Ovary (tissue), 9 donors: Measurements from ENCODE around the gene KRTAP1-4. TPM values are rescaled to one million over a fixed set of nuclear protein-coding genes. Genes with fewer than 3 reads are reported as not detected.
"Not testable (repeated sequence)": the region's sequence is repeated elsewhere in the genome, so short reads cannot be mapped to it uniquely, and the experiment has no call there.

ENCODE experiments used
- DNase-seq, 5 donors: peaks; one replicate each; pipeline ENCODE4 v3.0.0-alpha.2; 2019 to 2020
- H3K27ac ChIP-seq, 2 donors: fragments of 200-600 bp; one replicate each; pipeline versions ENCODE4 v1.5.1 to v1.8.0; 2019 to 2022
- H3K27me3 ChIP-seq: fragments of 200-600 bp; one replicate; pipeline ENCODE4 v1.8.0; 2022
- H3K36me3 ChIP-seq: fragments of 200-600 bp; sonication (generic); one replicate; pipeline ENCODE4 v1.5.1; 2019
- H3K4me1 ChIP-seq: one replicate; pipeline ENCODE4 v1.8.1; 2013; ENCODE audit warnings: mild to moderate bottlenecking, moderate library complexity; ENCODE audit not compliant: insufficient read depth
- H3K4me3 ChIP-seq: fragments of 200-600 bp; sonication (generic); one replicate; pipeline ENCODE4 v1.5.1; 2017
- H3K9me3 ChIP-seq, 2 donors: fragments of 200-600 bp in 1 of 2; sonication (generic) in 1 of 2; one replicate each; pipeline versions ENCODE4 v1.5.1 to v1.8.1; 2013 to 2019; ENCODE audit warnings: mild to moderate bottlenecking in 1 of 2, moderate library complexity in 1 of 2
- CTCF ChIP-seq, 3 donors: fragments of 450-650 bp in 2 of 3; fragments of 200-600 bp in 1 of 3; IDR thresholded peaks; one replicate each; pipeline versions ENCODE4 v1.5.1 to v1.8.0; 2016 to 2022; ENCODE audit warnings: antibody characterized with exemption in 3 of 3, mild to moderate bottlenecking in 1 of 3
- EP300 ChIP-seq: sonication (generic); formaldehyde crosslinking; IDR thresholded peaks from one replicate; pipeline ENCODE4 v1.6.1; 2017; ENCODE audit warnings: antibody characterized with exemption
- POLR2A ChIP-seq: fragments of 450-650 bp; IDR thresholded peaks from one replicate; pipeline ENCODE4 v1.6.1; 2017; ENCODE audit warnings: antibody characterized with exemption, mild to moderate bottlenecking, moderate library complexity
- WGBS, 3 donors: extraction: QIAGEN DNeasy Blood & Tissue Kit in 1 of 3; methylation state at CpG; one replicate each; pipeline versions ENCODE4 v1.1.5 to v1.1.7; 2013 to 2017; 5-methylcytosine and 5-hydroxymethylcytosine counted together
- intact Hi-C, 4 donors: fragments of 100-400 bp; cut with DNase I; formaldehyde crosslinking; loops; one replicate each; pipeline versions ENCODE4 v1.11.0 to v1.15.1; 2022 to 2023
- polyA plus RNA-seq, 2 donors: library from polyadenylated mRNA; stranded (reverse); fragments of 200-250 nt in 1 of 2; fragments of 350-450 nt in 1 of 2; fragmentation: Illumina TruSeq in 1 of 2; extraction: RNeasy Lipid Tissue Mini Kit (QIAGEN cat#74804) in 1 of 2; gene quantifications; one replicate each; pipeline ENCODE4 v1.2.3, GENCODE V29; 2013 to 2014
- total RNA-seq, 7 donors: library from RNA; depleted of rRNA in 2 of 7; stranded (reverse); fragments of >200 nt in 2 of 7; fragmentation: NEBNext Ultra II Directional in 3 of 7; extraction: Animal tissue kit (Norgen Biotek cat#: 25700) in 3 of 7; gene quantifications; one replicate each; pipeline versions ENCODE4 v1.1.0 to v1.2.4, GENCODE V29; 2016 to 2023
- donor health status: DM: no; HTN: no; CAD: no; lungs with moderate emphysema.
- donor health status: DM: no; HTN: no; CAD: no.
- donor health status: Bipolar disorder and iron deficiency.
- donor health status: DM: yes; HTN: yes; CAD: no.
- donor health status: DM: no; HTN: no; CAD: no.
- donor health status: DM: yes; HTN: yes; CAD: no.

Gene KRTAP1-4
- total and polyA plus RNA-seq, 9 donors, result not detected

GRCh38 chr17:41067281-41067680 lies 37.3 kb upstream of the KRTAP1-4 start:
- Histone ChIP-seq H3K9me3 (no peaks in the 10 kb centered on the region), H3K27ac (no peak overlapping the region), H3K4me3 (no peak overlapping the region), H3K36me3 (no peaks in the 10 kb centered on the region), H3K27me3 (no peaks in the 10 kb centered on the region), H3K4me1 (no peaks in the 10 kb centered on the region)
- intact Hi-C loops, result no loop called here
- TF ChIP-seq EP300, result no peak
- no peak for TF ChIP-seq CTCF (IDR thresholded peaks at IDR 0.05)
- no peak for TF ChIP-seq POLR2A
- DNase-seq, result no peak

GRCh38 chr17:41065829-41066624 lies 36.0 kb upstream of the KRTAP1-4 start, which contains the start of gene KRTAP2-4:
KRTAP2-4 (minus strand) TSS chr17:41065879; CDS start chr17:41065845, 34 bp downstream.
- no peak within 1 kb of the TSS for H3K4me3 ChIP-seq
- TF ChIP-seq POLR2A (no peak), CTCF (IDR thresholded peaks at IDR 0.05) (no peak), EP300 (no peak)
- DNase-seq, result no peak
- H3K27me3 ChIP-seq, result no peaks in the 10 kb centered on the region
- WGBS, 3 donors, result 85 to 90% (median 85%) methylated on average over 6 of the region's 6 CpGs
- H3K27ac ChIP-seq, result no peak within 1 kb of the TSS
- H3K36me3 ChIP-seq, result no peaks in the 10 kb centered on the region
- no peaks in the 10 kb centered on the region for H3K4me1 ChIP-seq
- no peaks in the 10 kb centered on the region for H3K9me3 ChIP-seq
- intact Hi-C loops, result no loop called here

GRCh38 chr17:41065016-41065689 lies 35.2 kb upstream of the KRTAP1-4 start:
- 77 to 80% (median 80%) methylated on average over 7 of the region's 16 CpGs for WGBS, 3 donors
- H3K4me3 ChIP-seq, H3K36me3 ChIP-seq, DNase-seq, H3K27me3 ChIP-seq, H3K27ac ChIP-seq, intact Hi-C loops, H3K4me1 ChIP-seq, H3K9me3 ChIP-seq: not testable (repeated sequence)

- H3K27ac ChIP-seq, result no peak overlapping the region
- no peak for DNase-seq
- WGBS, 3 donors, result 84 to 97% (median 87%) methylated on average over 1 of the region's 1 CpG
- intact Hi-C loops, result no loop called here
- H3K9me3 ChIP-seq, result no peaks in the 10 kb centered on the region
- H3K27me3 ChIP-seq, result no peaks in the 10 kb centered on the region
- H3K4me3 ChIP-seq, result no peak overlapping the region
- H3K4me1 ChIP-seq, result peaks cover 2% of the 10 kb centered on the region
- TF ChIP-seq CTCF (IDR thresholded peaks at IDR 0.05) (no peak), POLR2A (no peak), EP300 (no peak)
- H3K36me3 ChIP-seq, result no peaks in the 10 kb centered on the region
Measured at GRCh38 chr17:41064301-41064700, 34.3 kb upstream of the KRTAP1-4 start.

GRCh38 chr17:41063449-41063848 lies 33.5 kb upstream of the KRTAP1-4 start:
- Histone ChIP-seq H3K36me3 (no peaks in the 10 kb centered on the region), H3K27ac (no peak overlapping the region), H3K4me3 (no peak overlapping the region), H3K4me1 (peaks cover 2% of the 10 kb centered on the region), H3K27me3 (no peaks in the 10 kb centered on the region), H3K9me3 (no peaks in the 10 kb centered on the region)
- TF ChIP-seq POLR2A (no peak), CTCF (IDR thresholded peaks at IDR 0.05) (no peak), EP300 (no peak)
- intact Hi-C loops, result no loop called here
- DNase-seq, result no peak
- 88 to 91% (median 91%) methylated on average over 4 of the region's 4 CpGs for WGBS, 3 donors
